Measurements from ENCODE around the gene RTN3.
"Not testable (repeated sequence)": the region's sequence is repeated elsewhere in the genome, so short reads cannot be mapped to it uniquely, and the experiment has no call there.

Gene RTN3

GRCh38 chr11:63768237-63769041 lies 87.1 kb downstream of the RTN3 start, which contains the start of gene ZFTA:
Gene ZFTA (minus strand): TSS chr11:63768775. CDS start chr11:63768622, 153 bp downstream.
- peak; percentile 33 for TF ChIP-seq CTCF (IDR thresholded peaks at IDR 0.05; ENCODE audit: control insufficient read depth, insufficient read depth, low read depth, low read length, missing control alignments)
- peak within 1 kb of the TSS; percentile 92 for H3K4me3 ChIP-seq (ENCODE audit: control insufficient read depth, low read depth, low read length)
- no peak for DNase-seq (ENCODE audit: low read depth)

GRCh38 chr11:63769042-63769713 lies 87.9 kb downstream of the RTN3 start:
- no peak for TF ChIP-seq CTCF (IDR thresholded peaks at IDR 0.05; ENCODE audit: control insufficient read depth, insufficient read depth, low read depth, low read length, missing control alignments)
- H3K4me3 ChIP-seq (ENCODE audit: control insufficient read depth, low read depth, low read length), result peak overlapping the region; percentile 92
- DNase-seq (ENCODE audit: low read depth), result no peak

DNA sequence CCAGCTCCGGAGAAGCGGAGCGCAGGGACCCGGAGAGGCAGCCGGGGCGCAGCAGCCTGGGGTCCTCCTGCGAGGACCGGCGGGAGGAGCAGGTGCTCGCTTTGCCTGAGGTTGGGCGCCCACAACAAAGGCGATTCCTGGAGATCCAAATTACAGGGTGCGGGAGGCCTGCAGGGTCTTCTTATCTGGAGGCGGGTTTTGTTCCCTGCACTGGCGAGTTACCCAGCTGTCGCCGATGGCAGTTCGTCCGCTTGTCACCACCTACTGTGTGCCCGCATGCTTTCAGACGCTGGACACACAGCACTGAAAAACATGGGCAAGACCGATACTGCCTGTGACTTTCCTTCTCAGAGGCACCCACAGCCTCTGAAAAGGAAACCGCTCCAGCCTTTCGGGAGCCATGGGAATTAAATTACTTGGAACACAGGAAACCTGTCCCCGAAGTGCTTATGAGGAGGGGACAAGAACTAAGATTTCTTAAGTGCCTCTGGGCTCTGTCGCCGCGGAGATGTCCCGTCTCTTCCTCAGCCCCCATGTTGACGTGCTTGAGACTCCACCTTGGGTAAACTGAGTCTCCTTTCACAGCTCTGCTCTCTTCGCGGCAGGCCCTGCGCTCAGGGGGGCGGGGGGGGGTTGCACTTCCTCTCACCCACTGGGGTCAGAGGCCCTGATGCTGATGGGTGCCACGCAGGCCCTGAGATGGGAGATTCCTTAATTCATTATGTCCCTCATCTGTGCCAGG lies 88.6 kb downstream of the RTN3 start:
- DNase-seq (ENCODE audit: low read depth), result no peak
- TF ChIP-seq CTCF (IDR thresholded peaks at IDR 0.05; ENCODE audit: control insufficient read depth, insufficient read depth, low read depth, low read length, missing control alignments), result no peak
- peak overlapping the region; percentile 92 for H3K4me3 ChIP-seq (ENCODE audit: control insufficient read depth, low read depth, low read length)

DNA sequence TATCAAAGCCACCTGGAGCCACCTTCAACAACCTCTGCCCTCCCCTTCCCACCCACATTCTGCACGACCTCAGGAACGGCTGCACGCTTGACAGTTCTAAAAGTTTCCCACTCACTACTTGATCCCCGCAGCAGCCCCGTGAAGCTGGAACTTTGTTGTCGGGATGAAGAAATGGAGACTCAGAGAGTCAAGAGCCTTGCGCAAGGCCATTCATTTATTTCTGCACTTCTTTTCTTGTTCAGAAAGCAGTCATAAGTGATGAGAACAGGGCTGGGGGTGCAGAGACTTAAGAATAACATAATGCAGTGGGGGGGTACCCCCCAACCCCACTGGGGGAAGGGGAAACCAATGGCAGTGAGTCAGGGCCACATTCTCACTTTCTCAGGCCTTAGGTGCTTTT lies 89.5 kb downstream of the RTN3 start:
- no peak for TF ChIP-seq CTCF (IDR thresholded peaks at IDR 0.05; ENCODE audit: control insufficient read depth, insufficient read depth, low read depth, low read length, missing control alignments)
- no peak for DNase-seq (ENCODE audit: low read depth)
- H3K4me3 ChIP-seq (ENCODE audit: control insufficient read depth, low read depth, low read length), result no peak overlapping the region

DNA sequence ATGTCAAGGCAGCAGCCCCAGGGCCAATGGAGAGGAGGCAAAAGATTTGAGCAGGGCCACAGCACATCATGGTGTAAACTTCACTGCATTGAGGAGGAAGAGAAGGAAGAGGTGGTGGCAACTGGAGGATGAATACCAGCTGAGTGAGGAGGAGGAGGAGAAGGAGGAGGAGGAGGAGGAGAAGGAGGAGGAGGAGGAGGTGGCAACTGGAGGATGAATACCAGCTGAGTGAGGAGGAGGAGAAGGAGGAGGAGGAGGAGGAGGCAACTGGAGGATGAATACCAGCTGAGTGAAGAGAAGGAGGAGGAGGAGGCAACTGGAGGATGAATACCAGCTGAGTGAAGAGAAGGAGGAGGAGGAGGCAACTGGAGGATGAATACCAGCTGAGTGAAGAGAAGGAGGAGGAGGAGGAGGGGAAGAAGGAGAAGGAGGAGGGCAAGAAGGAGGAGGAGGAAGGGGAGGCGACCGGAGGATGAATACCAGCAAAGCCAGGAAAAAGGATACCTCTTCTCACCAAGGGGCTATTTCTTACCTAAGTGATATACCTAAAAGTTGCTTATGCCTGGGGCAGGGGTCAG lies 90.5 kb downstream of the RTN3 start:
- H3K4me3 ChIP-seq (ENCODE audit: control insufficient read depth, low read depth, low read length); DNase-seq (ENCODE audit: low read depth): not testable (repeated sequence)

DNA sequence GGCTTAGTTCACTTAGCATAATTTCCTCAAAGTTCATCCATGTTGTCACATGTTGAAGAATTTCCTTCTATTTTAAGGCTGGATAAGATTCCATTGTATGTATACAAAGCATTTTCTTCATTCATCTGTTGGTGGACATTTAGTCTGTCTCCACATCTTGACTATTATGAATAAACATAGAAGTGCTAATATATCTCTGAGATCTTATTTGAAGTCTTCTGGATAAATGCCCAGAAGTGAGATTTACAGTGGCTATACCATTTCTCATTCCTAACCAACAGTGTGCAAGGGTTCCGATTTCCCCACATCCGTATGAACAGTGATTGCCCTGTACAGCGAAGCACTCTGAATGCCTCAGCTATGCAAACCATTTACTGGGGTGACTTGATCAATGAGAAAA lies 93.9 kb downstream of the RTN3 start:
- no peak for TF ChIP-seq CTCF (IDR thresholded peaks at IDR 0.05; ENCODE audit: control insufficient read depth, insufficient read depth, low read depth, low read length, missing control alignments)
- no peak overlapping the region for H3K4me3 ChIP-seq (ENCODE audit: control insufficient read depth, low read depth, low read length)
- DNase-seq (ENCODE audit: low read depth), result no peak
